GM21786 (cell line): ENCODE measurements around the gene ZNF577.
"Not testable (repeated sequence)": the region's sequence is repeated elsewhere in the genome, so short reads cannot be mapped to it uniquely, and the experiment has no call there.

Experiments
- ATAC-seq: cut with Tn5 transposase; IDR thresholded peaks from one replicate; pipeline ENCODE4 v1.9.1; 2021; ENCODE audit not compliant: unreplicated experiment

Gene ZNF577

DNA sequence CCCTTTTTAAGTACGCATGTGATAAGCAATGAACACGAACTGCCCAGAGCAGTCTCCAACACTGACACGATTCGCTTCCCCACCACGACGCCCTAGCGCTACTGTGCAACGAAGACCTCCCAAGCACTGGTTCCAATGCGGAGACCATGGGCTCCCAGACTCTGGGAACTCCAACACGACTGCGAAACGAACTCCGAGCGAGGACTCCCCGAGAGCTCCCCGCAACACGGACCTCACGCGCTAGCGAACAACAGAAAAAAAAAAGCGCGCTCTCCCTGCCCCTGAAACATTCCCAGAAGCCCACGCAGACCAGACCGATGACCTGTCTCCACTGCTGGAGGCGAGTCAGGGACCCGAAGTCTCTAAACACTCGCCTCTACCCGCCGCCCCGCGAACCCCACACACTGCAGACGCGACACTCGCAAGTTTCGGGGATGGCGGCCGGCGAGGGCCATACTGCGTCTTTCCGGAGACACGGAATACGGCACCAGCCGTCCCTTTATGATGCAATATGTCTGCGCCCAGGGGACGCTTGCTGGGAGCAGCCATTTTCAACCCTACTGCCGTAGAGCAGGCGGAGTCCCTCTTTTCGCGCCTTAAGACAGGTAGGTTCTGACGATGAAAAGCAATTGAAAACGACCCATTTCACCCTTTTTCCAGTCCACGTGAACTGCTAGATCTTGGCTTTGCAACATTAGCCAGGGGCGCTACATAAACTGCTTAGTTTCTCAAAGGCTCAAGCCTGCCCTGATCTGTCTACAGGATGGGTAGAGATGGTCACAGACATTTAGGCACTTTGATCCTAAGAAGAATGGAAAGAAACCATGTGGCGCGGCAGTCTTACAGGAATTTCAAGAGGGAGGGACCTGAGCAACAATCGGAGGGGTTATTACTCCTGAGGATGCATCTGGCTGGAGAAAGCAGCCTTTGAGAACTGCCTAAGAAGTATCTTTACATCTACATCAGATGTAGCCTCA is at the start of gene ZNF577:
TSS of gene ZNF577 (minus strand) at position 430 of the 977 bp plus-strand sequence. CDS start 7,569 bp downstream, outside the sequence.
- peak; percentile 55 for ATAC-seq

DNA sequence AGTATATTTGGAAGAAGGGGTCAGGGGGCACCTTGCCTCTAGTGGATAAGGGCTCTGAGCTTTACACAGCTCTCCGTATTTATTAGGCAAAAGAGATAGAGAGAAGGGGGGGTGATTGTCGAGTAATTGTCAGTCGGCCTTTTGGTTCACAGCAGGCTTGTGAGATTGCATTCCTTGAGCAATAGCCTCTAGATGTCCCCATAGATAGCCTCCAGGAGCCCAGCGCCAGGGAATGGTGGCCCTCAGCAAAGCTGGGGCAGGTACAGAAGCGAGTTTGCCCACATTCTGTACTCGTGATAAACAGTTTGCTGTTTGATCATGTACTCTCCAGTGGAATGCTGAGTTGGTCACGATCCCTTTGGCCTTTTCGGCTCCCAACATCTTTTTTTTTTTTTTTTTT is 44.2 kb upstream of the ZNF577 start:
- no peak for ATAC-seq

DNA sequence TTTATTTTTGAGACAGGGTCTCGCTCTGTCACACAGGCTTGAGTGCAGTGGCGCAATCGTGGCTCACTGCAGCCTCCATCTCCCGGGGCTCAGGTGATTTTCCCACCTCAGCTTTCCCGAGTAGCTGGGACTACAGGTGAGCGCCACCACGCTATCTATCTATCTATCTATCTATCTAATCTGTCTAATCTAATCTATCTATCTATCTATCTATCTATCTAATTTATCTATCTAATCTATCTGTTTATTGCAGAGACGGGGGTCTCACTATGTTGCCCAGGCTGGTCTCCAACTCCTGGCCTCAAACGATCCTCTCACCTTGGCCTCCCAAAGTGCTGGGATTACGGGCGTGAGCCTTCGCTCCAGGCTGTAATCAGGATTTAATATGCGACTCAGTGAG is 40.1 kb upstream of the ZNF577 start:
- no peak for ATAC-seq

DNA sequence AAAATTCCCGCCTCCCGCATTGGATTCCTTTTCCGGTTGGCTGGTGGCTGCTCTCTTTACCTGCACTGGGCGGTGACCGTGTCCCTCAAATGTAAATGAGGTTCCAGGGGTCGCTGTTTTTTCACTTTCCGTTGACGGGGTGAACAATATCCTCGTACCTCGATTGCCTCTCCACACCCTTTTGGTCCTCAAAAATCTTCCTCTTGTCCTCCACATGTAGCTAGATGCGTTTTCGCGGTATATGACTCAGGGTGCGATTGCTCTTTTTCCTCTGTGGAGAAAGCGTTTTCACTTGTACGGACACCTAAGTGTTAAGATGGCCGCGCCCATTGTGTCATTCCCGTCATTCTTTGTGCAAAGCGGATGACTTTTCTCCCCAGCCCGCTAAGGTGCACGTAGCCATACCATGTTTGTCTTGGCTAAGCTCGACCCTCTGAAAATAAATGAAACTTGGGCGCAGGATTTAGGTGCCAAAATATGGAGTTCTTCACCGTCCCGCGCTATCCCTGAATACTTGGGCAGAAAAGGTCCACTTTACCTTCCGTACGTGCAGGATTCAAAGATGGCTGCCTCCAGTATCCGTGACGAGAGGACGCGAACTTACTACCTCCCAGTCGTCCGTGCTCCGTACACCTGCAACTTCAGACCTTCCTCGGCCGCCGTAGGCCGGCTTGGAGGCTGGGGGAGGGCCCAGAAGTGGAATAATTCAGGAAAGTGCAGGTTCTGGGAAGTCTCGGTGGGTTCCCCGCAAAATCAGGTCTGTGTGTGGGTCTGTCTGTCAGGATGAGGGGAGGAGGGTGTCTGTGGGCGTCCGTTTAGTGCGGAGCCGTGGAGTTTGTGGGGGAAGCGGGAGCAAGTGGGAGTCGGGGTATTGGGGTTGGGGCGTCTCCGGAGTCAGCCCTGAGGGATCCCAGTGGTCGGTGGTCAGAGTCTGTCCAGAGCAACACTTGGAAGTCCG is 39.3 kb upstream of the ZNF577 start, which contains the start of gene ZNF613:
TSS of gene ZNF613 (plus strand) at position 689 of the 958 bp plus-strand sequence. CDS start 8,749 bp downstream, outside the sequence.
- peak; percentile 78 for ATAC-seq

DNA sequence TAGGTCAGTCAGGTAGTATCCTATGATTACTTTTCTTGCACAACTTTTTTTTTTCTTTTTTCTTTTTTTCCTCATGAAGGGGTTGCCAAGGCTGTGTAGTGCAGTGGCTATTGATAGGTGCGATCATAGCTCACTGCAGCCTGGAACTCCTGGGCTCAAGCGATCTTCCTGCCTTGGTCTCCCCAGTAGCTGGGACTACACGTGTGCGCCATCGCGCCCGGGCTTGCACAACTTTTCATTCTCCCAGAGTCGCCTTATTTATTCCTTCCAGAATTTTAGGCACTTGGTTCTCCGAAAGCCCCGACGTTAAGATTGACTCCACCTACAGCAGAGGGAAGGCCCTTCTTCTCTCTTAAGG is 38.7 kb upstream of the ZNF577 start:
- ATAC-seq, result no peak

DNA sequence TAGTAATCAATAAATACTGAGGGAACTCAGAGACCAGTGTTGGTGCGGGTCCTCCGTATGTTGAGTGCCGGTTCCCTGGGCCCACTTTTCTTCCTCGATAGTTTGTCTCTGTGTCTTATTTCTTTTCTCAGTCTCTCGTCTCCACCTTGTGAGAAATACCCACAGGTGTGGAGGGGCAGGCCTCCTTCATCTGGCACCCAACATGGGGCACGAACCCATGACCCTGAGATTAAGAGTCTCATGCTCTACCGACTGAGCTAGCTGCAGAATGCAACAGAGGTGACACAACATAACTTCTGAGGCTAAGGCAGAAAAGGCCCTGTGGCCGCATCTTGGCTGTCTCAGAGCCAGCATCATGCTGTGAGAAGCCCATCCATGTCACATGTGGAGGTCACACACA is 34.2 kb upstream of the ZNF577 start:
- no peak for ATAC-seq

DNA sequence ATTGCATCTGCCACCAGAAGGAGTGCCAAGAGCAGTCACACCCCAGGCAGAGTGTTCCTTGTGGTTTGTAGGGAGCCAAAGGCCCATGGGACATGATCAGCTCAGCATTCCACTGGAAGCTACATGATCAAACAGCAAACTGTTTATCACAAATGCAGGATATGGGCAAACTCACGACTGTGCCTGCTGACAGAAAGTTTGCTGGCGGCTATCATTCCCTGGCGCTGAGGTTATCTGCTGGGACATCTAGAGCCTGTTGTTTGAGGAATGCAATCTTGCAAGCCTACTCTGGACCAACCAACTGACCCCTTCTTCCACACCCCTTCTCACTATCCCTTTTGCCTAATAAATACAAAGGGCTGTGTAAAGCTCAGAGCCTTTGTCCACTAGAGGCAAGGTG is 31.9 kb upstream of the ZNF577 start:
- ATAC-seq, result no peak

DNA sequence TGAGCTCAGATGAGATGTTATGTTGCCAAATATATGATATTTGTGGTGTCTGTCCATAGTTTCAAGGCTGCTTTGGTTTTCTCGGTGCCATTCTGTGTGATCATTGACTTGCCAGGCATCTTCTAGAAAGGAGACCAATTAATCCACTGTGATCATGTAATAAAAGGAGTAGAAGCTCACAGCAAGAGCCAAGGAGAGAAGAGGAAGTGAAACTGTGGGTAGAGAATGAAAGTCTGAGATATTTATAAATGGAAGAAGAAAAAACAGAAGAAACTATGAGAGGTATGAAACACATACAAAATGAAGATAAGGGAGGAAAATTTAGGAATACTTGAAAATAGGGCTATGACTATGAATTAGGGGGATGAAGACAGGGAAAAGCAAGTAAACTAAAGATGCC is 28.4 kb upstream of the ZNF577 start:
- ATAC-seq, result no peak

DNA sequence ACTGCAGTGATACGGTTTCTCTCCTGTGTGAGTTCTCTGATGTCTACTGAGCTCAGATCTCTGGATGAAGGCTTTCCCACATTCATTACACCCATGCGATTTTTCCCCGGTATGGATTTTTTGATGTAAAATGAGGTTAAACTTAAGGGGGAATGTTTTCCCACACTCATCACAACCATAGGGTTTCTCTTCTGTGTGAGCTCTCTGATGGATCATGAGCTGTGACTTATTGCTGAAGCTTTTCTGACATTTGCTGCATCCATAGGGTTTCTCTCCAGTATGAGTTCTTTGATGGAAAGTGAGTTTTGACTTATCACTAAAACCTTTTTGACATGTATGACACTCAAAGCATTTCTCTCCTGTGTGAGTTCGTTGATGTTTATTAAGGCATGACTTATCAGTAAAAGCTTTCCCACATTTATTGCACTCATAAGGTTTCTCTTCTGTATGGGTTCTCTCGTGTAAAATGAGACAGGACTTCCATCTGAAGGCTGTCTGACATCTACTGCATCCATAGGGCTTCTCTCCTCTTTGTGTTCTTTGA is 27.6 kb upstream of the ZNF577 start:
- no peak for ATAC-seq

DNA sequence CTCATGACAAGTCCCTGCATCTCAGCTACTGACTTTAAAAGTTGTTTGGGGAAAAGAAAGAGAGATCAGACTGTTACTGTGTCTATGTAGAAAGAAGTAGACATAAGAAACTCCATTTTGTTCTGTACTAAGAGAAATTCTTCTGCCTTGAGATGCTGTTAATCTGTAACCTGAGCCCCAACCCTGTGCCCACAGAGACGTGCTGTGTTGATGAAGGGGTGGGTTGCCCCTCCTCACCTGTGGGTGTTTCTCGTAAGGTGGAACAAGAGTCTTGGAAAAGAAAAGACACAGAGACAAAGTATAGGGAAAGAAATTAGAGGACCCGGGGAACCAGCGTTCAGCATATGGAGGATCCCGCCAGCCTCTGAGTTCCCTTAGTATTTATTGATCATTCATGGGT is 20.2 kb upstream of the ZNF577 start:
- ATAC-seq, result not testable (repeated sequence)

DNA sequence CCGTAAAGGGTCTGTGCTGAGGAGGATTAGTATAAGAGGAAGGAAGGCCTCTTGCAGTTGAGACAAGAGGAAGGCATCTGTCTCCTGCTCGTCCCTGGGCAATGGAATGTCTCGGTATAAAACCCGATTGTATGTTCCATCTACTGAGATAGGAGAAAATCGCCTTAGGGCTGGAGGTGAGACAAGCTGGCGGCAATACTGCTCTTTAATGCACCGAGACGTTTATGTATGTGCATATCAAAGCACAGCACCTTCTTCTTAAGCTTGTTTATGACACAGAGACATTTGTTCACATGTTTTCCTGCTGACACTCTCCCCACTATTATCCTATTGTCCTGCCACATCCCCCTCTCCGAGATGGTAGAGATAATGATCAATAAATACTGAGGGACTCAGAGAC is 18.4 kb upstream of the ZNF577 start:
- ATAC-seq, result not testable (repeated sequence)

DNA sequence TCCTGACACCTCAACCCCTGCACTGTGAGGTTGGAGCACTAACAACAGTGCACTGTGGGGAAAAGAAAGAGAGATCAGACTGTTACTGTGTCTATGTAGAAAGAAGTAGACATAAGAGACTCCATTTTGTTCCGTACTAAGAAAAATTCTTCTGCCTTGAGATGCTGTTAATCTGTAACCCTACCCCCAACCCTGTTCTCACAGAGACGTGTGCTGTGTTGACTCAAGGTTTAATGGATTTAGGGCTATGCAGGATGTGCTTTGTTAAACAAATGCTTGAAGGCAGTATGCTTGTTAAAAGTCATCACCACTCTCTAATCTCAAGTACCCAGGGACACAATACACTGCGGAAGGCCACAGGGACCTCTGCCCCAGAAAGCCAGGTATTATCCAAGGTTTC is 17.9 kb upstream of the ZNF577 start:
- ATAC-seq, result not testable (repeated sequence)

DNA sequence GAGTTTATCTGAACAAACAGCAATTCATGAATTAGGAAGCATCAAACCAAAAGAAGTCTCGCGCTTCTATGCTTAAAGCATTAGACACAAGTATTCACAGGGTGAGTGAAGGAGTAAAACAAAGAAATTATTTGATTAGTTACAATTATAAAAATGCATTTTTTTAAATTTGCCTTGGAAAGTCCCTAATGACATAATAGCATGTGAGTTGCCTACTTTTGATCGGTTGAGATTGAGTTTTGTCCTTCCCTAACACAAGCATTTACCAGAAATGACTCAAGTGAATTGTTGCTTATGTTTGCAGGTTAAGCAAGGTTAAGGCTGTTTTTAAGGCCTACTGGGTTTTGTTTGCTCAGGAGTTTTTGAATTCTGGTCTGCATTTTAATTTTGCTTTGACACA is 17.5 kb upstream of the ZNF577 start:
- no peak for ATAC-seq

DNA sequence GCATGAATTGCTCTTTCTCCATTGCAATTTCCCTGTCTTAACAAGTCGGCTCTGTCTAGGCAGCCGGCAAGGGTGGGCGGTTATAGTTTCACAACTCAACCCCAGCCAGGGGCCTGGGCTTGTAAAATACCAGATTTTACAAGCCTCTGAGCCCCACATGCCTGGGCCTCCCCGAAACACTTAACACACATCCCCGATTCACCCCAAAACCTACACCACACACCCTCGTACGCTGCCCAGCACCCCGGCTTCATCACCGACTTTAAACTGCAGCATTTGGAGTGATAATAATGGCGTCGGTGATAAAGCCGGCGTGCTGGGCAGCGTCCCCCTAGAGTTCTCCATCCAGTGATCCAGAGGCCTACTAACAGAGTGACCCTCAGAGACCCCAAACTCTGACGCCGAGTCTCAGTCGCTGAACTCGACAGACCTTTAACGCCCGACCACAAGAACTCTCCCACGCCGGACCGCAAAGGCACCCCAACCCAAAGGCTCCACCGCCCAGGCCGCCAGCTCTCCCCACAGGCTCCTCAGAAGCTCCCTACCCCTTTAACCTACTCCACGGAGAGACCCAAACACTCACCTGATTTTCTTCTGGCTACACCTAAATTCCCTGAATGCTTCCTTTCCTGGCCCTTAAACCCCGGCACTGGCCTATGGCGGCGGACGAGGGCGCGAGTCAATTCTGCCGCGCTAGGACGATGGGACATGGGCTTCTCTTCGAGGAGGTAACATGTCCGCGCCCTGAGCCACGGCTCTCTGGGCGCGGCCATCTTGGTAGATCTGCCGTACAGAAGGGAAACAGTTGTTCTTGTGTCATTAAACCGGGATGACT is 16.8 kb upstream of the ZNF577 start, which contains the start of gene ZNF649:
TSS of gene ZNF649 (minus strand) at position 687 of the 835 bp plus-strand sequence. CDS start 4,910 bp downstream, outside the sequence.
- peak; percentile 45 for ATAC-seq

DNA sequence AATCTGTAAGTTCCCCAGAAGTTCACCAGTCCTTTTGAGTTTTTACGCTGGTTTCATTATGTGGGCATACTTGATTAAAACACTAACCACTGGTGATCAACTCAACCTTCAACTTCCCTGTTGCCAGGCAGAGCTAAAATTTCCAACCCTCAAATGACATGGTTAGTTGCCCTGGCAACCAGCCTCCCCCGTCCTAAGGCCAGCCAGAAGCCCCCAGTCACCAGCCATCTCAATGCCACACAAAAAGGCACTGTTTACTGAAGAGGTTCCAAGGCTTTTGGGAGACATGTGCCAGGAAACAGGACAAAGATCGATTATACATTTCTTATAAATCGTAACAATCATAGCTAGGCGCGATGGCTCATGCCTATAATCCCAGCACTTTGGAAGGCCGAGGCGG is 15.4 kb upstream of the ZNF577 start:
- ATAC-seq, result no peak

DNA sequence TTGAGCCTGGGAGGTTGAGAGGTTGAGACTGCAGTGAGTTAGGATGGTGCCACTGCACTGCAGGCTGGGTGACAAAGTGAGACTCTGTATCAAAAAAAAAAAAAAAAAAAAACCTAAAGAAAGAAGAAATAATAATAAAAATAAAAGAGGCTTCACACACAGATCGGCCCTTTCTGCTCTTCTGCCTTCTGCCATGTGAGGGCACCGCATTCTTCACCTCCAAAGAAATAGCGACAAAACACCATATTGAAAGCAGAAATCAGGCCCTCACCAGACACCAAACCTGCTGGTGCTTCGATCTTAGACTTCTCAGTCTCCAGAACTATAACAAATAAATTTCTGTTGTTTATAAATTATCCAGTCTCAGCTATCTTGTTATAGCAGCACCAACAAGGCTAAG is 14.1 kb upstream of the ZNF577 start:
- no peak for ATAC-seq

DNA sequence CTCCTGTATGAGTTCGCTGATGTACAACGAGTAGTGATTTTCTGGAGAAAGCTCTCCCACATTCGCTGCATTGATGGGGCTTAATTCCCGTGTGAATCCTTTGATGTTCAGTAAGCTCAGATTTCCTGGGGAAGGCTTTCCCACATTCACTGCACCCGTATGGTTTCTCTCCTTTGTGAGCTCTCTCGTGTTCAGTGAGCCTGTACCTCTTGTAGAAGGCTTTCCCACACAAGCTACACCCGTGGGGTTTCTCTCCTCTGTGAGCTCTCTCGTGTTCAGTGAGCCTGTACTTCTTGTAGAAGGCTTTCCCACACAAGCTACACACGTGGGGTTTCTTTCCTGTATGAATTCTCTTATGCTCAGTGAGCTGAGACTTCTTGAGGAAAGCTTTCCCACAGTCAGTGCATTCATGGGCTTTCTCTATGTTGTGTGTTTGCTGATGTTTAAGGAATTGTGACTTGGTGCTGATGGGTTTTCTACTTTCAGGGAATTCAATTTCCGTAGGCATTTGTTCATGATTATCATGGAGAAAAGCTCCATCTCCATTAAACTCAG is 3.5 kb upstream of the ZNF577 start:
- ATAC-seq, result no peak

DNA sequence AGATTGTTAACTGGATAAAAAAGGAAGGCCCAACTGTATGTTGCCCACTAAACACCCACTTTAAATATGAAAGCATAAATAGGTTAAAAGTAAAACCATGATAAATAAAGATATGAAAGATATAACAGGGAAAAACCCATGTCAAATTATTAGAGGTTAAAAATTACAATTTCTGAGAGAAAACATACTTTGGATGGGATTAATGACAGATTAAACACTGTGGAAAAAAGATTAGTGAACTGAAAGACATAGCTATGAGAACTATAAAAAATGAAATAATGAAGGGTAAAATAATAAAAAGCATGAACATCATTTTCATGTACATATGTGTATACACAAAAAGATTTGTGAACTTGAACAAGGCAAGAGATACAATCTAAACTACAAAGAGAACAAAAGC is 2.2 kb upstream of the ZNF577 start:
- no peak for ATAC-seq

DNA sequence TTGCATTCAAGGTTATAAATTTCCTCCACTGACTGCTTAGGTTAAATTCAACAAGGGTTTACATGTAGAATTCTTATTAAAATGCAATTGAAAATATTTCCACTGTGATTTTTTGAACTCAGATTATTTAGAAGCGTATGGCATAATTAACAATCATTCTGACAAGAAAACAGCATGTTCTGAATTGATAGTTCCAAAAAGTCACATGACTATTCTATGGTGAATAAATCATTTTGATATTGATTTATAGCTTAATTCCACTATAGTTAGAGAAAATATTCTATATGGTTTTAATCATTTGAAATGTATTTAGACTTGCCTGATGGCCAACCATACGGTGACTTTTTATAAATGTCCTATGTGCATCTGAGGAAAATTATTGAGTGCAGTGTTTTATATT is 3.0 kb downstream of the ZNF577 start:
- no peak for ATAC-seq

DNA sequence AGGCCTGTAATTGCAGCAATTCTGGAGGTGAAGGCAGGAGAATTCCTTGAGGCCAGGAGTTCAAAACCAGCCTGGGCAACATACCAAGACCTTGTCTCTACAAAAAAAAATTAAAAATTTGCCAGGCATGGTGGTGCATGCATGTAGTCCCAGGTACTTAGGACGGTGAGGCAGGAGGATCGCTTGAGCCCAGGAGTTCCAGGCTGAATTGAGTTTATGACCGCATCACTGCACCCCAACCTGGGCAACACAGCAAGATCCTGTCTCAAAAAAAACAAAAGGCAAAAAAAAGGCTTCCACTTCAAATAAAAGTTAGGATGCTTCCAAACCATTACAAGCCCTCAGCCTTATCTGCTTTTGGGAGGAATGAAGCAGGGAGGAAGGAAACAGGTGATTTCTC is 5.2 kb downstream of the ZNF577 start:
- ATAC-seq, result no peak
